Ureter (tissue), 1 donor: ENCODE results near the gene SLC25A44. TPM values are rescaled to one million over a fixed set of nuclear protein-coding genes. Genes with fewer than 3 reads are reported as not detected.
A peak's percentile ranks its signal among the peaks of the same experiment; 100 is the strongest.
"Not testable (repeated sequence)": the region's sequence is repeated elsewhere in the genome, so short reads cannot be mapped to it uniquely, and the experiment has no call there.

Source experiments
- DNase-seq: peaks from one replicate; pipeline ENCODE4 v3.0.0-alpha.2; 2020; ENCODE audit warnings: low spot score
- total RNA-seq: library from RNA; stranded (reverse); gene quantifications from one replicate; pipeline ENCODE4 v1.2.4, GENCODE V29; 2023
- donor health status: DM: yes; HTN: yes; CAD: no.

SLC25A44 gene
- total RNA-seq, 1 donor from 2014 or later = 24.7 TPM

DNA sequence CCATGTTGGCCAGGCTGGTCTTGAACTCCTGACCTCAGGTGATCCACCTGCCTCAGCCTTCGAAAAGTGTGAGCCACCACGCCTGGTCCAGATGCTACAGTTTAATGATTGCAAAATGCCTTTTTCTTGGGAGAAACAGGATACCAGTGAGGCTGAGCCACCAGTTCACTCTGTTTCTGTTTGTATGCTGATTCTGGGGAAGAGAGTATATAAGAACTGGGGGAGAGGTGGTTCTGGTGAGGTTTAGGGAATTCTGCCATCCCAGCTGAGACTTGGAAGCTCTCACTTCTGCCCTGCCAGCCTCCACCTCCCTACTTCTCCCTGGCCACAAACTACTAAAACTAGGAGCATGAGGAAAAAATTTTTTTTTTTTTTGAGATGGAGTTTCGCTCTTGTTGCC lies 10.8 kb downstream of the SLC25A44 start:
- DNase-seq = no peak

GRCh38 chr1:156211243-156211642 lies 17.3 kb downstream of the SLC25A44 start:
- no peak for DNase-seq

- DNase-seq = no peak
Observed at GRCh38 chr1:156212130-156212529, 18.2 kb downstream of the SLC25A44 start.

- DNase-seq = peak; percentile 97
Observed at GRCh38 chr1:156212833-156213643, 19.1 kb downstream of the SLC25A44 start, which contains the start of gene PMF1. PMF1 (plus strand) TSS chr1:156213007; CDS start chr1:156213016, 9 bp downstream.

DNA sequence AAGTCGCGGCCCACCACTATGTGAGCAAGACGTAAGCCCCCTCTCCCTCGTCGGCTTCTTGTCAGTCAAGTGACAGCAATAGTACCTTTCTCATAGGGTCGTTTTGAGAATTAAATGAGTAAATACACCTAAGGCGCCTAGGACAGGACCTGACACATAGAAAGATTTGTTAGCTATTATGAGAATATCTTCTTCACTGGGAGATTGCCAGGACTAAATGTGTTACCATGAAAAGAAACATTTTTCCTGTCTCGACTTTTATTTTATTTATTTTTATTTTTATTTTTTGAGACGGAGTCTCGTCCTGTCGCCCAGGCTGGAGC lies 19.7 kb downstream of the SLC25A44 start:
- no peak for DNase-seq

- DNase-seq = no peak
Observed at GRCh38 chr1:156214024-156214748, 20.3 kb downstream of the SLC25A44 start.

- not testable (repeated sequence) for DNase-seq
Observed at GRCh38 chr1:156216361-156217086, 22.6 kb downstream of the SLC25A44 start.

DNA sequence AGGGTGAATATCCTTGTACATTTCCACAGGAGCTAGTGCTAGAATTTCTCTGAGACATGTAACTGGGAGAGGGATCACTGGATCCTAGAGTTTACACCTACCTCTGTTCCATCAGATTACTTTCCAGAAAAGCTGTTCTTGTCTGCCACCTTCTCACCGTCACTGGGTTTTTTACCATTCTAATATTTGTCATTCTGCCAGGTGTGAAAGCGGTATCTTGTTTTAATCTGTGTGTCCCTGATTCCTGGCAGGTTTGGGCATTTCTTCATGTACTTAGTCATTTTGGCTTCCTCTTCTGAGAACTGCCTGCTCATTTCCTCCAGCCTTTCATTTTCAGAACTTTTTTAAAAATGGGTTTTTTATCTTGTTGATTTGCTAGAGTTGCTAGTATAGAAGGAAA lies 24.0 kb downstream of the SLC25A44 start:
- no peak for DNase-seq

DNA sequence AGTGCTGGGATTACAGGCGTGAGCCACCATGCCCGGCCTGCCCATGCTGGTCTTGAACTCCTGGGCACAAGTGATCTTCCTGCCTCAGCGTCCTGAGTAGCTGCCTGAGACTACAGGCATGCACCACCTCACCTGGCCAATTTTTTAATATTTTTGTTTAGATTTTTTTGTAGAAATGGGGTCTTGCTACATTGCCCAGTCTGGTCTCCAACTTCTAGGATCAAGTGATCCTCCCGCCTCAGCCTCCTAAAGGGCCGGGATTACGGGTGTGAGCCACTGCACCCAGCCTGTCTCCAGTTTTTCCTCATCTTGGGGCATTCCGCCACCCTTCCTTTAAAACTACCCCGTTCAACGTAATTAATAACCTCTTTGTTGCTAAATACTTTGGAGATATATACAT lies 26.3 kb downstream of the SLC25A44 start:
- DNase-seq = no peak

DNA sequence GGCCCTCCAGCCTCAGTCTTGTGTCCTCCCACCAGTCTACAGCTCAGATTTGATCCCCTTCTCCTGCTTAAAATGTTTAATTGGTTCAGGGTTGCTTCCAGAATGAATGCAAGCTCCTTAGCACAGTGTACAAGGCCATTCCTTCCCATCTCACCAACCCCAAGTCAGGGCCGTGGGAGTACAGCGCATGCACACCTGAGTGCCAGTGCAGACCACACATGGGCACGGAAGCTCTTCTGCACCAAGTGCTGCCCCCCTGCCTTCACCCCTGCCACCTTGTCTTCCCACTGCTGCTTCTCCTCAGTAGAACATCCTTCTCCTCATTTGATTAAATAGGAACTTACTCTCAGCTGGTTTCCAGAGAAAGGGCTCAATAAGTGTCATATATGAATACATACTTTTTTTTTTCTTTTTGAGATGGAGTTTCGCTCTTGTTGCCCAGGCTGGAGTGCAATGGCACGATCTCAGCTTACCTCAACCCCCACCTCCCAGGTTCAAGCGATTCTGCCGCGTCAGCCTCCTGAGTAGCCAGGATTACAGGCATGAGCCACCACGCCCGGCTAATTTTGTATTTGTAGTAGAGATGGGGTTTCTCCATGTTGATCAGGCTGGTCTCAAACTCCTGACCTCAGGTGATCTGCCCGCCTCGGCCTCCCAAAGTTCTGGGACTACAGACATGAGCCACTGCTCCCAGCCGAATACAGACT lies 28.2 kb downstream of the SLC25A44 start:
- DNase-seq = no peak

GRCh38 chr1:156225677-156226014 lies 31.7 kb downstream of the SLC25A44 start:
- no peak for DNase-seq

DNA sequence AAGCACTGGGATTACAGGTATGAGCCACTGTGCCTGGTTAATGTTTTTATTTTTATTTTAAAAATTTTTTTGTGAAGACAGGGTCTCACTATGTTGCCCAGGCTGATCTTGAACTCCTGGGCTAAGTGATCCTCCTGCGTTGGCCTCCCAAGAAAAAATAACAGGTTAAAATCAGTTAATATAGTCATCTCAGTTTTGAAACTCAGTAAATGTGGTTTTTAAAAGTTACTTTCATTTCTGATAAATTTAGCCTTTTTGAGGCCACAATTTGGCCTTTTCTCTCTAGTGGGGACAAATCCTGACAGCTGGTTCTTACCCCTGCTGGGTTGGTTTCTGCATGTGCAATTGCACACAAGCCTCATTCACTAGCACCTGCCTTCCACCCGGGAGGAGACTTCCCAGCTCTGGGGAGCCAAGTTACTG lies 32.2 kb downstream of the SLC25A44 start:
- DNase-seq = no peak

- no peak for DNase-seq
Observed at GRCh38 chr1:156226782-156227181, 32.9 kb downstream of the SLC25A44 start.

DNA sequence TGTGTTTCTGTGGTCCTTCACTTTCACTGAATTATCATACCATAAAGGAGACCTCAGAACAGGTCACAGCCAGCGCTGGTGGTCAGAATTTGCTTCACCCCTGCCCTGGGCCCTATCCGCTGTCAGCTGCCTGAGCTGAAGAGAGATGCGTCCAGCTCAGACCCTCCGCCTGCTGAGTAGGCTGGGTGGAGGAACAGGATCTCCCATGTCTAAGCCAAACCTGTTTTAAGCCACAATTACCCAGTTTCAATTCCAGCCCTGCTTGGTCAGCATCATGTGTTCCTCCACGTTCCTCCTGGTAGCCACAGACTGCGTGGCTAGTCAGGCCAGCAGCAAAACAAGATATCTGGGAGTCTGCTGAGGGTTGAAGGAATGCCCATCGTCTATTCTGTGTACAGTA lies 34.6 kb downstream of the SLC25A44 start:
- no peak for DNase-seq

GRCh38 chr1:156229809-156230472 lies 36.0 kb downstream of the SLC25A44 start:
- no peak for DNase-seq

- DNase-seq = no peak
Observed at GRCh38 chr1:156230473-156230837, 36.6 kb downstream of the SLC25A44 start.

- DNase-seq = no peak
Observed at GRCh38 chr1:156232201-156232894, 38.4 kb downstream of the SLC25A44 start.

DNA sequence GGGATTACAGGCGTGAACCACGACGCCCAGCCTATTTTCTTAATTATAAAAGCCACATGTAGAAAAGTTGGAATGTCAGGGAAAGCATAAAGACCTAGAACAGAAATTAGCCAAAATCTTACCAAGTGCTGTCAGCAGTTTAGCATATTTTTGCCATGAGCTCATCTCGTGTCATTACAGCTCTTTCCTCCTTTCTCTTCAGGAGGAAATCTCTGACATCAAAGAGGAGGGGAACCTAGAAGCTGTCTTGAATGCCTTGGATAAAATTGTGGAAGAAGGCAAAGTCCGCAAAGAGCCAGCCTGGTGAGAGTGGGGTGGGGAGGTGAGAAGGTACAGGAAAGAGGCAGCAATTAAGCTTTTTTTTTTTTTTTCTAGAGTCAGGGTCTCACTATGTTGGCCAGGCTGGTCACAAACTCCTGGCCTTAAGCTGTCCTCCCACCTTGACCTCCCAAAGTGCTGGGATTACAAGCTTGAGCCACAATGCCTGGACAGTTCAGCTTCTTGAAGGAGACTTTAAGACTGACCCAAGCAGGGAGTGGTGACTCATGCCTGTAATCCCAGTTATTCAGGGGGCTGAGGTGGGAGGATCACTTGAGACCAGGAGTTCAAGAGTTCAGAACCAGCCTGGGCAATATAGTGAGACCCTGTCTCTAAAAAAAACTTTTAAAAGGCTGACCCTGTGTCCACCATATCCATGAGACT lies 39.7 kb downstream of the SLC25A44 start:
- no peak for DNase-seq

- DNase-seq = no peak
Observed at GRCh38 chr1:156236164-156236563, 42.3 kb downstream of the SLC25A44 start.

DNA sequence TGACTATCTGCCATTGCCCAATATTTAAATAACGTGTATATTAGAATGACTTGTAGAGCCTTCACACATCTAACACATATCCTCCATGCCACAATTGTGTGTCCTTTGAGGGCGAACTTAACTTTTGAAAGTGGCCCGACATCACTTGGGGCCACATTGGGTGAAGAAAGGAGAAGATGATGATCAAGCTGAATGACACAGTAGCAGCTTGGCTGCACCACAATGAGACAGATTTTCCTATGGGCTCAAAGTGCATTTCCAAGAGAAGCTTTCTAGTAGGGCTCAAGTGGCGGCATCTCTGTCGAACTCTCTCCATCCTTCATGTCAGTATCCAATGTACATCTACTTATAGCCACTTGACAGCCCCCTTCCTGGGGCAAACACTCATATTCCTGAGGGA lies 44.3 kb downstream of the SLC25A44 start:
- DNase-seq = no peak
